Gastroesophageal sphincter (tissue), 4 donors: ENCODE results near the gene ZNF593. TPM values are rescaled to one million over a fixed set of nuclear protein-coding genes. Genes with fewer than 3 reads are reported as not detected.

Experiments
- ATAC-seq: fragments of 150-250 bp; one replicate; pipeline ENCODE4 v1.9.1; 2016; ENCODE audit warnings: mild to moderate bottlenecking, moderate library complexity
- H3K27ac ChIP-seq, 4 donors: fragments of 200-600 bp; sonication (generic) in 3 of 4; 1 replicate in 3 of 4; 2 replicates in 1 of 4; pipeline ENCODE4 v1.5.1; 2016 to 2019
- H3K27me3 ChIP-seq: fragments of 200-600 bp; sonication (generic); one replicate; pipeline ENCODE4 v1.5.1; 2019
- H3K36me3 ChIP-seq, 2 donors: fragments of 200-600 bp; sonication (generic); one replicate each; pipeline ENCODE4 v1.5.1; 2019; ENCODE audit warnings: control low read depth in 1 of 2
- H3K4me1 ChIP-seq, 3 donors: fragments of 200-600 bp; sonication (generic); 1 replicate in 2 of 3; 2 replicates in 1 of 3; pipeline ENCODE4 v1.5.1; 2016 to 2019; ENCODE audit warnings: control low read depth in 2 of 3
- H3K4me3 ChIP-seq, 2 donors: fragments of 200-600 bp; sonication (generic); one replicate each; pipeline ENCODE4 v1.5.1; 2019; ENCODE audit warnings: mild to moderate bottlenecking in 1 of 2, moderate library complexity in 1 of 2
- H3K9me3 ChIP-seq, 3 donors: fragments of 200-600 bp; sonication (generic); one replicate each; pipeline ENCODE4 v1.5.1; 2017 to 2019; ENCODE audit warnings: control low read depth in 2 of 3
- EP300 ChIP-seq: sonication (generic); formaldehyde crosslinking; IDR thresholded peaks from one replicate; pipeline ENCODE4 v1.6.1; 2017; ENCODE audit warnings: antibody characterized with exemption, mild to moderate bottlenecking
- POLR2A ChIP-seq, 2 donors: fragments of 450-650 bp; IDR thresholded peaks; one replicate each; pipeline ENCODE4 v1.6.1; 2017; ENCODE audit warnings: antibody characterized with exemption in 2 of 2, mild to moderate bottlenecking in 2 of 2, moderate library complexity in 1 of 2
- POLR2AphosphoS5 ChIP-seq: sonication (generic); formaldehyde crosslinking; IDR thresholded peaks from one replicate; pipeline ENCODE4 v1.6.1; 2017; ENCODE audit warnings: antibody characterized with exemption
- WGBS, 2 donors: methylation state at CpG; one replicate each; pipeline ENCODE4 v1.1.5; 2018; ENCODE audit warnings: low coverage in 1 of 2; 5-methylcytosine and 5-hydroxymethylcytosine counted together
- total RNA-seq, 4 donors: library from RNA; depleted of rRNA; stranded (reverse); fragments of >200 nt; gene quantifications; one replicate each; pipeline ENCODE4 v1.1.0, GENCODE V29; 2016
- TF ChIP-seq, protein P1 (sequence below), 4 experiments: fragments of 200-600 bp in 2 of 4; fragments of 450-650 bp in 2 of 4; sonication (generic) in 1 of 4; IDR thresholded peaks; one replicate each; pipeline ENCODE4 v1.5.1; 2017 to 2019; ENCODE audit warnings: antibody characterized with exemption in 4 of 4, mild to moderate bottlenecking in 2 of 4, moderate library complexity in 2 of 4

ZNF593 gene
- total RNA-seq, 4 donors from 2014 or later, result 5.0 to 22.8 (median 16.6) TPM

DNA sequence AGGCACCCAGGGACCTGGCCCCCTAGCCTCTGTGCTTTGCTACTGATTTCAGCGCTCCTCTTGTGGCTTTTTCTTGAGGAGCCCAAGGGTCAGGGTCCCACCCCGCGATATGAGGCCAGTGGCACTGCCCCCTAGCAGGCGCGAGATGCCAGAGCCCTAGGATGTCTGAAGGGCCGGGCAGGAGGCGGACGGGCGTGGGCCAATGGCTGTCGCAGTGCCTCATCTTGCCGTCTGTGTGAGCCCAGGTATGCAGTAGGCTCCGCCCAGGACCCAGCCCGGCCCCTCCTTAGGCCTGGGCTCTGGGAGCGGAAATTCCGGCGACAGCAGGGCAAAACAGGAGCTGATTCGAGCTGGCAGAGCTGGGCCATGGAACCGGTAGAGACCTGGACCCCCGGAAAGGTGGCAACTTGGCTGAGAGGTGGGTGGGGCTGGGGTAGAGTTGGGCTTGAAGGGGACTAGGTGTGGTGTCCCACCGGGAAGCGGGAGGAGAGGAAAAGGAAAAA lies 7.5 kb downstream of the ZNF593 start, which contains the start of gene CNKSR1:
CNKSR1 (plus strand) TSS at position 310 of the 503 bp plus-strand sequence; CDS start at position 367, 57 bp downstream.
- Histone ChIP-seq H3K27ac (no peak within 1 kb of the TSS), H3K36me3 (no peaks in the 10 kb centered on the region), H3K4me3 (no peak within 1 kb of the TSS), H3K4me1 (no peaks in the 10 kb centered on the region), H3K9me3 (no peaks in the 10 kb centered on the region), H3K27me3 (no peaks in the 10 kb centered on the region)
- no peak for ATAC-seq
- TF ChIP-seq, protein P1, sequence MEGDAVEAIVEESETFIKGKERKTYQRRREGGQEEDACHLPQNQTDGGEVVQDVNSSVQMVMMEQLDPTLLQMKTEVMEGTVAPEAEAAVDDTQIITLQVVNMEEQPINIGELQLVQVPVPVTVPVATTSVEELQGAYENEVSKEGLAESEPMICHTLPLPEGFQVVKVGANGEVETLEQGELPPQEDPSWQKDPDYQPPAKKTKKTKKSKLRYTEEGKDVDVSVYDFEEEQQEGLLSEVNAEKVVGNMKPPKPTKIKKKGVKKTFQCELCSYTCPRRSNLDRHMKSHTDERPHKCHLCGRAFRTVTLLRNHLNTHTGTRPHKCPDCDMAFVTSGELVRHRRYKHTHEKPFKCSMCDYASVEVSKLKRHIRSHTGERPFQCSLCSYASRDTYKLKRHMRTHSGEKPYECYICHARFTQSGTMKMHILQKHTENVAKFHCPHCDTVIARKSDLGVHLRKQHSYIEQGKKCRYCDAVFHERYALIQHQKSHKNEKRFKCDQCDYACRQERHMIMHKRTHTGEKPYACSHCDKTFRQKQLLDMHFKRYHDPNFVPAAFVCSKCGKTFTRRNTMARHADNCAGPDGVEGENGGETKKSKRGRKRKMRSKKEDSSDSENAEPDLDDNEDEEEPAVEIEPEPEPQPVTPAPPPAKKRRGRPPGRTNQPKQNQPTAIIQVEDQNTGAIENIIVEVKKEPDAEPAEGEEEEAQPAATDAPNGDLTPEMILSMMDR (IDR thresholded peaks at IDR 0.05), result no peak
- no peak for TF ChIP-seq POLR2A (IDR thresholded peaks at IDR 0.05)
- no peak for TF ChIP-seq POLR2AphosphoS5
- TF ChIP-seq EP300, result no peak
- 0 to 37% methylated on average over 1 to 3 of the region's 21 CpGs for WGBS, 2 donors

- whole genome bisulfite sequencing, 2 donors, result 80 to 89% methylated on average over 2 to 3 of the region's 4 CpGs
- H3K27me3 ChIP-seq, result no peaks in the 10 kb centered on the region
- TF ChIP-seq POLR2AphosphoS5, result no peak
- TF ChIP-seq, protein P1 (IDR thresholded peaks at IDR 0.05), result no peak
- TF ChIP-seq POLR2A (IDR thresholded peaks at IDR 0.05), result no peak
- TF ChIP-seq EP300, result no peak
- H3K36me3 ChIP-seq, result no peaks in the 10 kb centered on the region
- ATAC-seq, result no peak
- no peak overlapping the region for H3K4me3 ChIP-seq
- no peak overlapping the region for H3K27ac ChIP-seq
- no peaks in the 10 kb centered on the region for H3K9me3 ChIP-seq
- no peaks in the 10 kb centered on the region for H3K4me1 ChIP-seq
Measured at GRCh38 chr1:26180010-26180506, 10.3 kb downstream of the ZNF593 start.

- WGBS, 2 donors, result 57 to 76% methylated on average over 3 of the region's 9 CpGs
Measured at GRCh38 chr1:26181586-26182382, 12.1 kb downstream of the ZNF593 start.

GRCh38 chr1:26182383-26182696 lies 12.6 kb downstream of the ZNF593 start:
- H3K4me3 ChIP-seq, result no peak overlapping the region
- H3K9me3 ChIP-seq, result no peaks in the 10 kb centered on the region
- no peaks in the 10 kb centered on the region for H3K4me1 ChIP-seq
- TF ChIP-seq POLR2A (IDR thresholded peaks at IDR 0.05), result no peak
- TF ChIP-seq, protein P1 (IDR thresholded peaks at IDR 0.05), result no peak
- WGBS, 2 donors, result no CpG with 5 or more reads among the region's 7 CpGs
- H3K27me3 ChIP-seq, result no peaks in the 10 kb centered on the region
- H3K27ac ChIP-seq, result no peak overlapping the region
- no peak for ATAC-seq
- no peaks in the 10 kb centered on the region for H3K36me3 ChIP-seq

More at GRCh38 chr1:26181586-26182382, 12.1 kb downstream of the ZNF593 start:
- Histone ChIP-seq H3K4me3 (no peak overlapping the region), H3K36me3 (no peaks in the 10 kb centered on the region), H3K27me3 (no peaks in the 10 kb centered on the region), H3K4me1 (no peaks in the 10 kb centered on the region), H3K9me3 (no peaks in the 10 kb centered on the region), H3K27ac (no peak overlapping the region)
- TF ChIP-seq POLR2AphosphoS5 (no peak), POLR2A (IDR thresholded peaks at IDR 0.05) (no peak), EP300 (no peak)
- no peak for ATAC-seq

DNA sequence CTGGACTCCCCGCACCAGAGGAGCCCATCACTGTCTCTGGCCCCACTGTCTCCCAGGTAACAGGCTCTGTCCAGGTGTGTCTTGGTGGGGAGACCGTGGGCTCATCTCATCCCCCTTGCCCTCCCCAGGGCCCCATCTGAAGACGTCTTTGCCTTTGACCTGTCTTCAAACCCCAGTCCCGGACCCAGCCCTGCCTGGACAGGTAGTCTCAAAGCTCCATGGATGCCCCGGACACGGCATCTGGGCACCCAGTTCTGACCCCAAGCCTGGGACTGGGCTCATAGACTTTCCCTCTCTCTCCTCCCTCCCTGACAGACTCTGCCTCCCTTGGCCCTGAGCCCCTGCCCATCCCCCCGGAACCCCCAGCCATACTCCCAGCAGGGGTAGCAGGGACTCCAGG lies 14.4 kb downstream of the ZNF593 start:
- Histone ChIP-seq H3K36me3 (no peaks in the 10 kb centered on the region), H3K27me3 (no peaks in the 10 kb centered on the region), H3K27ac (no peak overlapping the region), H3K4me3 (no peak overlapping the region), H3K9me3 (no peaks in the 10 kb centered on the region), H3K4me1 (no peaks in the 10 kb centered on the region)
- no peak for ATAC-seq
- TF ChIP-seq EP300, result no peak
- TF ChIP-seq, protein P1 (IDR thresholded peaks at IDR 0.05), result no peak
- TF ChIP-seq POLR2AphosphoS5, result no peak
- TF ChIP-seq POLR2A (IDR thresholded peaks at IDR 0.05), result no peak
- WGBS, 2 donors, result no CpG with 5 or more reads among the region's 7 CpGs
